Measurements from ENCODE around the gene PTPRC. TPM values are rescaled to one million over a fixed set of nuclear protein-coding genes. Genes with fewer than 3 reads are reported as not detected.
"Not testable (repeated sequence)": the region's sequence is repeated elsewhere in the genome, so short reads cannot be mapped to it uniquely, and the experiment has no call there.

Gene PTPRC, protein sequence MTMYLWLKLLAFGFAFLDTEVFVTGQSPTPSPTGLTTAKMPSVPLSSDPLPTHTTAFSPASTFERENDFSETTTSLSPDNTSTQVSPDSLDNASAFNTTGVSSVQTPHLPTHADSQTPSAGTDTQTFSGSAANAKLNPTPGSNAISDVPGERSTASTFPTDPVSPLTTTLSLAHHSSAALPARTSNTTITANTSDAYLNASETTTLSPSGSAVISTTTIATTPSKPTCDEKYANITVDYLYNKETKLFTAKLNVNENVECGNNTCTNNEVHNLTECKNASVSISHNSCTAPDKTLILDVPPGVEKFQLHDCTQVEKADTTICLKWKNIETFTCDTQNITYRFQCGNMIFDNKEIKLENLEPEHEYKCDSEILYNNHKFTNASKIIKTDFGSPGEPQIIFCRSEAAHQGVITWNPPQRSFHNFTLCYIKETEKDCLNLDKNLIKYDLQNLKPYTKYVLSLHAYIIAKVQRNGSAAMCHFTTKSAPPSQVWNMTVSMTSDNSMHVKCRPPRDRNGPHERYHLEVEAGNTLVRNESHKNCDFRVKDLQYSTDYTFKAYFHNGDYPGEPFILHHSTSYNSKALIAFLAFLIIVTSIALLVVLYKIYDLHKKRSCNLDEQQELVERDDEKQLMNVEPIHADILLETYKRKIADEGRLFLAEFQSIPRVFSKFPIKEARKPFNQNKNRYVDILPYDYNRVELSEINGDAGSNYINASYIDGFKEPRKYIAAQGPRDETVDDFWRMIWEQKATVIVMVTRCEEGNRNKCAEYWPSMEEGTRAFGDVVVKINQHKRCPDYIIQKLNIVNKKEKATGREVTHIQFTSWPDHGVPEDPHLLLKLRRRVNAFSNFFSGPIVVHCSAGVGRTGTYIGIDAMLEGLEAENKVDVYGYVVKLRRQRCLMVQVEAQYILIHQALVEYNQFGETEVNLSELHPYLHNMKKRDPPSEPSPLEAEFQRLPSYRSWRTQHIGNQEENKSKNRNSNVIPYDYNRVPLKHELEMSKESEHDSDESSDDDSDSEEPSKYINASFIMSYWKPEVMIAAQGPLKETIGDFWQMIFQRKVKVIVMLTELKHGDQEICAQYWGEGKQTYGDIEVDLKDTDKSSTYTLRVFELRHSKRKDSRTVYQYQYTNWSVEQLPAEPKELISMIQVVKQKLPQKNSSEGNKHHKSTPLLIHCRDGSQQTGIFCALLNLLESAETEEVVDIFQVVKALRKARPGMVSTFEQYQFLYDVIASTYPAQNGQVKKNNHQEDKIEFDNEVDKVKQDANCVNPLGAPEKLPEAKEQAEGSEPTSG (N-terminal part only)
- 17.1 TPM for total RNA-seq

DNA sequence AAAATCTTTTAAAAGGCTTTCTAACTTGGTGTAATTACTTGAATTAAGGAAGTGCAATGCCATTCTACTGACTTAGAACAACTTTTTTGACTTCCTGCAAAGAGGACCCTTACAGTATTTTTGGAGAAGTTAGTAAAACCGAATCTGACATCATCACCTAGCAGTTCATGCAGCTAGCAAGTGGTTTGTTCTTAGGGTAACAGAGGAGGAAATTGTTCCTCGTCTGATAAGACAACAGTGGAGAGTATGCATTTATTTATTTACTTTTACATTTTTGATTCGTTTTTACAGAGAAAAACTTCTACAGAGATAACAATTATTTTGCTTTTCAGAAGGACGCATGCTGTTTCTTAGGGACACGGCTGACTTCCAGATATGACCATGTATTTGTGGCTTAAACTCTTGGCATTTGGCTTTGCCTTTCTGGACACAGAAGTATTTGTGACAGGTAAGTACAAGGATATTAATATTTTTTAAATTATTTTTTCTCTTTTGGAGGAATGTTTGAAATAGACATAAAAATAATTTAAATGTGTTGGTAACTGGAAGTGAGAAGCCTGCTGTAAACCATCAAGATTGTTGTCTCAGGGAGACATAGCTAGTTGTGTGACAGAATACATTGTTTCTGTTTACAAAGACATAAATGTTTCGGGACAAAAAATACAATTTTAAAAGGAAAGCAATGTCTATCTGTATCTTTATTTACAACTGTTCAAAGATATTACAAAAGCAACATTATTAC lies at the start of gene PTPRC:
Gene PTPRC, plus strand, starts transcription at position 147 of the 742 bp plus-strand sequence. Its CDS starts 229 bp downstream, at position 376.
- DNase-seq: no peak

- DNase-seq: no peak
Measured at GRCh38 chr1:198590454-198590853, 48.4 kb upstream of the PTPRC start.

GRCh38 chr1:198595765-198596164 lies 43.1 kb upstream of the PTPRC start:
- no peak for DNase-seq

- no peak for DNase-seq
Measured at GRCh38 chr1:198597690-198598430, 41.0 kb upstream of the PTPRC start.

GRCh38 chr1:198598796-198599321 lies 40.0 kb upstream of the PTPRC start:
- DNase-seq: no peak

GRCh38 chr1:198599749-198600148 lies 39.1 kb upstream of the PTPRC start:
- no peak for DNase-seq

GRCh38 chr1:198600906-198601305 lies 37.9 kb upstream of the PTPRC start:
- DNase-seq: no peak

DNA sequence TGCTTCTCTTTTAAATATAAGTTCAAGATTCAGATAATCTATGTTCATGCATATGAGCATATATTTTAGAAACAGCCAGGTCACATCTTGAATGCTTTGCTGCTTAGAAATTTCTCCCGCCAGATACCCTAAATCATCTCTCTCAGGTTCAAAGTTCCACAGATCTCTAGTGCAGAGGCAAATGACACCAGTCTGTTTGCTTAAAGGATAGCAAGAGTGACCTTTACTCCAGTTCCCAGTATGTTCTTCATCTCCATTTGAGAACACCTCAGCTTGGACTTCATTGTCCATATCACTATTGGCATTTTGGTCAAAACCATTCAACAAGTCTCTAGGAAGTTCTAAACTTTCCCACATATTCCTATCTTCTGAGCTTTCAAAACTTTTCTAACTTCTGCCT lies 37.5 kb upstream of the PTPRC start:
- not testable (repeated sequence) for DNase-seq

- no peak for DNase-seq
Measured at GRCh38 chr1:198601936-198602889, 36.6 kb upstream of the PTPRC start.

DNA sequence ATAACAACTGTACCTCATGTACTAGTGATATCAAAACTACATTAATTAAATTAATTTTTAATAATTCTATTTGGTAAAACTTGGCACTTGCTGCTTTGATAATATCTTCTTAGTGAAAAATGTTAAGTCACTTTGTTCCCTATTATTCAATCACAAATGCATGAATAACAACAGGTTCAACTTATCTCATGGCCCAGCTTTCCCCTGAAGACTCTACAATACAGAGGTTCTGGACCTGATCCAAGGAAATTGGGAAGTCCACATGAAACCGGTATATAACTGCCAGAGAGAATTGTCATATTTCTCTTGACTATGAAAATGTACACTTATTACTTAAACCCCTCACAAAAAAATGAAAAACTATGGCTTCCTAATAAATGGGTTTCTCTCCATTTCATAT lies 33.9 kb upstream of the PTPRC start:
- no peak for DNase-seq

GRCh38 chr1:198605406-198605805 lies 33.4 kb upstream of the PTPRC start:
- DNase-seq: no peak

- DNase-seq: no peak
Measured at GRCh38 chr1:198606020-198606438, 32.8 kb upstream of the PTPRC start.

DNA sequence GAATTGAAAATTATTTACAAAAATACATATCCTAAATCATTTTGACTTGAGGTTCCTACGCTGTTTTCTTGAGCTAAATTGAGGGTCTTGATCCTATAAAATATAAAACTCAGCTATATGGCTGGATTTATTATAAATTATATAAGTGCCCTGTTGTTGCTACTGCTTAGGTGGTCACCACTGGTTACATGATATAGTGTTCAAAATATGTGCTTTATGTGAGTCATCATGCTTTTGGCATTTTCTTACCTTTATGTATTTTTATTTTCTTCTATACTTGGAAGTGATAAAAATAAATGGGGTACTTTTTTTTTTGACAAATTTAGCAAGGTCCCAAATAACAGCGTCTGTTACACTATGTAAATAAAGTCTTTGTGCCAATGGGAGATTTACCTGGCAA lies 31.1 kb upstream of the PTPRC start:
- no peak for DNase-seq

DNA sequence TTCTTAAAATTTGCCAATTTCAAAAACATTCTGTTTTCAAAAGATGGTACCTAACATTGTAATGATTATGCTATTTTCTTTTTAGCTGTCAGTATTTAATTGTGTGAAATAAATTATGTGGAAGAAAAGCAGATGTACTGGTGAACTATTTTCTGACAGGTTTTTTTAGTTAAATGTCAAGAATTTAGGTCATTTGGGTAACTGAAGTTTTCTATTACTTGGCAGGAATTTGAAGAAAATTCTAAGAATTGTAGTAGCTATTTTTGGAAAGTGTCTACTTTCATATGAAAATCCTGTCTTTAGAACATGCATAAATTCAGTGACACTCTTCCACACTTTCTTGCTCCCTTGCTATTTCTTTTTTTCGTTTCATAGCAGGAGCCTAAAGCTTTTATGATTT lies 28.5 kb upstream of the PTPRC start:
- no peak for DNase-seq

- no peak for DNase-seq
Measured at GRCh38 chr1:198611219-198611618, 27.6 kb upstream of the PTPRC start.

- DNase-seq: no peak
Measured at GRCh38 chr1:198612471-198613260, 26.2 kb upstream of the PTPRC start.

GRCh38 chr1:198617406-198617805 lies 21.4 kb upstream of the PTPRC start:
- DNase-seq: no peak

- no peak for DNase-seq
Measured at GRCh38 chr1:198619375-198620140, 19.3 kb upstream of the PTPRC start.
